Cardiac fibroblast (primary cell): ENCODE data around the gene SRSF6.
"Not testable (repeated sequence)": the region's sequence is repeated elsewhere in the genome, so short reads cannot be mapped to it uniquely, and the experiment has no call there.

ENCODE experiments used
- DNase-seq, 2 donors: peaks; one replicate each; pipeline versions ENCODE4 v3.0.0 to v3.0.0-alpha.2; 2010; ENCODE audit warnings: low read depth in 2 of 2
- H3K4me3 ChIP-seq, 2 donors: replicated peaks in 1 of 2; 1 replicate in 1 of 2; 2 replicates in 1 of 2; pipeline ENCODE4 v1.5.1; 2011; ENCODE audit warnings: low read depth in 2 of 2, low read length in 2 of 2, mild to moderate bottlenecking in 2 of 2, moderate library complexity in 1 of 2
- TF ChIP-seq, protein P1 (sequence below): IDR thresholded peaks from one replicate; pipeline ENCODE4 v1.5.1; 2011; ENCODE audit warnings: low read depth, mild to moderate bottlenecking, low read length, inconsistent platforms

SRSF6 gene

DNA sequence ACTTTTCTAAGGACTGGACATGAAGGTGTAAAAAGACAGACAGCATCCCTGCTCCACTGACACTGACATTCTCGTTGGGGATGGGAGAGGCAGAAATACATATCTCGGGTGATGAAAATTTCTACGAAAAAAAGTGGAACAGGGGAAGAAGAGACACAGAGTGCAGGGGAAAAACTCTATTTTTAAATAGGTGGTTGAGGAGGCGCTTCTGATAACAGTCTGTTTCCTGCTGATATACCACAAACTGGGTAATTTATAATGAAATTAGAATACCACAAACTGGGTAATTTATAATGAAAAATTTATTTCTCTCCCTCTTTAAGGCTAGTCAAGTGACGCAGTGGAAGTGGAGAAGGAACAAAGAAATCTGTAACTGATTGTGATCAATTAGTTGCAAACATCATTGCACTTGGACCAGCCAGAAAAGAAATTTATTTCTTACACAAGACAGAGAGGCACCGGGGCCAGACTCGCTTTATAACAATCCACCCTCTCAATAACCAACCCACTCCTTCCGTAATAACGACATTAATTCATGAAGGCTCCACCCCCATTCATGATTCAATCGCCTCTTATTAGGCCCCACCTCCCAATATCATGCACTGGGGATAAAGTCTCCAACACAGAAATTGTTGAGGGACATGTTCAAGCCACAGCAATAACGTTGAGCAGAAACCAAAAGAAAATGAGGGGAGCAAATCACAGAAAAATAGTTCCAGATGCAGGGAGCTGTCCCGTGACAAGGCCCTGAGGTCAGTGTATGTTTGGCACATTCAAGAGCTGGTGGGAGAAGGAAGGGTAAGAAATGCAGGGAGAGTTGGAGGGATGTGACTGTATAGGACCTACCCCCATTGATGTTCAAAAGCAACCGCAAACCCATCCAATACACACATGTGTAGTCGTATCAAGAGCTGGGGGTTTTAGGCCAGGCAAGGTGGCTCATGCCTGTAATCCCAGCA is 6.6 kb upstream of the SRSF6 start:
- no peak overlapping the region for H3K4me3 ChIP-seq
- TF ChIP-seq, protein P1, sequence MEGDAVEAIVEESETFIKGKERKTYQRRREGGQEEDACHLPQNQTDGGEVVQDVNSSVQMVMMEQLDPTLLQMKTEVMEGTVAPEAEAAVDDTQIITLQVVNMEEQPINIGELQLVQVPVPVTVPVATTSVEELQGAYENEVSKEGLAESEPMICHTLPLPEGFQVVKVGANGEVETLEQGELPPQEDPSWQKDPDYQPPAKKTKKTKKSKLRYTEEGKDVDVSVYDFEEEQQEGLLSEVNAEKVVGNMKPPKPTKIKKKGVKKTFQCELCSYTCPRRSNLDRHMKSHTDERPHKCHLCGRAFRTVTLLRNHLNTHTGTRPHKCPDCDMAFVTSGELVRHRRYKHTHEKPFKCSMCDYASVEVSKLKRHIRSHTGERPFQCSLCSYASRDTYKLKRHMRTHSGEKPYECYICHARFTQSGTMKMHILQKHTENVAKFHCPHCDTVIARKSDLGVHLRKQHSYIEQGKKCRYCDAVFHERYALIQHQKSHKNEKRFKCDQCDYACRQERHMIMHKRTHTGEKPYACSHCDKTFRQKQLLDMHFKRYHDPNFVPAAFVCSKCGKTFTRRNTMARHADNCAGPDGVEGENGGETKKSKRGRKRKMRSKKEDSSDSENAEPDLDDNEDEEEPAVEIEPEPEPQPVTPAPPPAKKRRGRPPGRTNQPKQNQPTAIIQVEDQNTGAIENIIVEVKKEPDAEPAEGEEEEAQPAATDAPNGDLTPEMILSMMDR = no peak
- no peak for DNase-seq

DNA sequence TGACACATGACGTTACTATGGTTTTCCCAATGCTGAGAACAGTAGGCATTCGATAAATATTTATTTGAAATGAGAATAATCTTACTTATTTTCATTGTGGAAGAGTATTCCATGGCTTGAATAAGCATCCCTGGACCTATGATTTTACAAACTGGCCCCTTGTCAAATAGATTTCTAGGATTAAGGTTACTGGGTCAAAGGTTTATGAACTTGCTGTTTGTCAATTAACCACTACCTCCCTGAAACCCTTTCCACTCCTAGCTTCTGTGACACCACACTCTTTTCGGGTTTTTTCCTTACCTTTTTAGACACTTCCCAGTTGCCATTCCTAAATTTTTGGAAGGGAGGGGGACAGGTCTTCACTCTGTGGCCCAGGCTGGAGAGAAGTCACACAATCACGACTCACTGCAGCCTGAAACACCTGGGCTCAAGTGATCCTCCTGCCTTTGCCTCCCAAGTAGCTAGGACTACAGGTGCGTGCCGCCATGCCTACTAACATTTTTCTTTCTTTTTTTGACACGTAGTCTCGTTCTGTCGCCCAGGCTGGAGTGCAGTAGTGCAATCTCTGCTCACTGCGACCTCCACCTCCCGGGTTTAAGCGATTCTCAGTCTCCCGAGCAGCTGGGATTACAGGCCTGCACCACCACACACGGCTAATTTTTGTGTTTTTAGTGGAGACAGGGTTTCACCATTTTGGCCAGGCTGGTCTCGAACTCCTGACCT is 5.1 kb upstream of the SRSF6 start:
- TF ChIP-seq, protein P1 = no peak
- no peak for DNase-seq
- no peak overlapping the region for H3K4me3 ChIP-seq

DNA sequence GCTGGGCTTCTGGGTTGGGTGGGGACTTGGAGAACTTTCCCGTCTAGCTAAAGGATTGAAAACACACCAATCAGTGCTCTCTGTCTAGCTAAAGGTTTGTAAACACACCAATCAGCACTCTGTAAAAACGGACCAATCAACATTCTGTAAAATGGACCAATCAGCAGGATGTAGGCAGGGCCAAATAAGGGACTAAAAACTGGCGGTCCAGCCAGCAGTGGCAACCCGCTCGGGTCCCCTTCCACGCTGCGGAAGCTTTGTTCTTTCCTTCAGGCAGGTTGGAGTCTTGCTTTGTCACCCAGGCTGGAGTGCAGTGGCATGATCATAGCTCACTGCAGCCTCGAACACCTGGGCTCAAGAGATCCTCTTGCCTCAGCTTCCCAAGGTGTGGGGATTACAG is 1.4 kb upstream of the SRSF6 start:
- not testable (repeated sequence) for DNase-seq, H3K4me3 ChIP-seq

DNA sequence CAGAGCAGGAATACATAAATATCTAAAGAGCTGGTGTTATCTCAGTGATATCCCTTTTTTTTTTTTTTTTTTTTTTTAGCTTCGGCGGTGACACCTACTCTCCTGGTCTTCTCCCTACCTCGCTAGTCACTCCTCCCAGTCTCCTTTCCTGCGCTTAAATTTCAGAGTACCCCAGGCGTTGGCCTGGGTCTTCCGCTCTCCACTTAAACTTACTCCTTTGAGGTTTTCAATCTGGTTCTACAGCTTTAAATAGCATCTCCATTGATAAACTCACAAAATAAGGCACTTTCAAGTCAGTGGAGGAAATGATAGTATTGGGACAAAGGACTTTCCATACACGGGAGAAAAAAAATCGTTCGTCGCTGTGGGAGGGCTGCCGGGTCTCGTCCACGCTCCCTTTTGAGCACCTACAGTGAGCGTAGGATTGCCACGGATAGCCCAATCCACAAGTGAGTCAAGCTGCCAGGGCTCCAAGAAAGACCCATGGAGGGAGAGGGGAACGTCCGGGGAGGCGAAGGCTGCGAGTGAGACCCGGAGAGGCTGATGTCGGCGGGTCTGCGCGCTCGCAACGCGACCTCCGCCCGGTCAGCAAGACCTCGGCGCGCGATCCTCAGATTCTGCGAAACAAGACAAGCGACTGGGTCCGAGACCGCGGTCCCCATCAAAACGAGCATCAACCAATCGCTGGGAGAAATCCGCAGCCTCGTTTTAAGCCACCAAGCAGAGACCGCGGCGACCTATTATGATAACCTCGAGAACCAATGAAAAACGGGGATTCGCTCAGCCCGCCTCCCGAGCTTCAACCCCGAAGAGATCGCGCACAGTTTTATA is 672 bp upstream of the SRSF6 start:
- TF ChIP-seq, protein P1 = no peak

DNA sequence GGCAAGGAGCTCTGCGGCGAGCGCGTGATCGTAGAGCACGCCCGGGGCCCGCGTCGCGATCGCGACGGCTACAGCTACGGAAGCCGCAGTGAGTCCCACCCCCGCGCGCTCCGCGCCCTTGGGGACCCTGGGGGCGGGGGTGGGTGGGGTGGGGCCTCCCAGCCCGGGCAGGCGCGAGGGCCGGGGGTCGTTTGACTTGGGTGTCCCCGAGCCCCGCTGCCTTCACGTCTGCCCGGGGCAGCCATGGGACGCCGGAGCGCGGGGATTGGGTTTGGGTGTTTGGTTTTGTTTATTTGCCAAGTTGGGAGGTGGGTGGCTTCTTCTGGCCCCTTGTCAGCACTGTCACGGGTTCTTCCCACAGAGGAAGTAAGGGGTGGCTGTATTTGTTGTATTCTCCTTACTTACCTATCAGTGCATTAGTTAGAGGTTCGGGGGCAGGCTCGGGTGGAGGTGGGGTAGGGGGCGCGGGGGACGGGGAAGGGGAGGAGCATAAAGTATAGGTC is 777 bp downstream of the SRSF6 start:
- peak in 1 of 2 donors; percentile 23 for DNase-seq
- peak overlapping the region; percentile 87 to 95 for H3K4me3 ChIP-seq
- TF ChIP-seq, protein P1 = no peak

More for the DNA sequence above, 672 bp upstream of the SRSF6 start:
- DNase-seq = peak; percentile 94 to 95
- peak overlapping the region; percentile 87 to 95 for H3K4me3 ChIP-seq

DNA sequence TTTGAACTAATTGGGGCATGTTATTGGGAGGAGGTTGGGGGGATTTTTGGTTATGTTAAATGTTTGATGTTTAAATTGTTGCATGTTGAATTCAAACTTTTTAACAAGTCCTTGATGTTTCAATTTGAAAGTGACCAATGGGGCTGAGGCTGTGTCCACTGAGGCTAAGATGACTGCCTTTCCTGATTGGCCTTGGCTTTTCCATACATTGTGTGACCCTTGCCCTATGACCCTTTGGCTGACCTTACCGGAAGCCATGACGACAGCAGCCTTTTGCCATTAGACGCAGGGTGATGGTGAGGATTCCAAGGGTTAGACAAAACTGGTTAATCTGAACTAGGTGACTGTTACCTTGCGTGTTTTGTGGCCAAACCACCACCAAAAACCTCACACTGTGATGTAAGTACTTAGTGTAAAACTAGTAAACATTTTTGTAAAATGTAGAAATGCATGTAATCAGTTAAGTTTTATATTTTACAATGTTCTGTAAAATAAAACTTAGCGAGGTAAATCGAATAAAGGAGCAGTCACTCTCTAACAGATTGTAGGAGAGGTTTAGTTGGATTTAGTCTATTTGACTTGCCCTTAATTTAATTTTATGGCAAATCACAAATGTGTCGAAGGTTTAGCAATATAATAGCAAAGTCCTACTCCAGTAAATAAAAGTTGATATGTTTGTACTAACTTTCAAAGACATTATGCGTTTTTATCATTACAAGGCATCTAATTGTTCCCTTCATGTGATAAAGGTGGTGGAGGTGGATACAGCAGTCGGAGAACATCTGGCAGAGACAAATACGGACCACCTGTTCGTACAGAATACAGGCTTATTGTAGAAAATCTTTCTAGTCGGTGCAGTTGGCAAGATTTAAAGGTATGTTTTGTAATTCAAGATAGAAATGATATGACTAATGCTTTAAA is 1.6 kb downstream of the SRSF6 start:
- DNase-seq = peak; percentile 38 to 40
- peak overlapping the region; percentile 87 to 95 for H3K4me3 ChIP-seq
- TF ChIP-seq, protein P1 = no peak
